HG02970 (cell line): ENCODE measurements around the gene LRRC23.

Experiments used
- ATAC-seq: cut with Tn5 transposase; IDR thresholded peaks from one replicate; pipeline ENCODE4 v1.9.1; 2021; ENCODE audit warnings: mild to moderate bottlenecking, moderate library complexity, moderate number of reproducible peaks; ENCODE audit not compliant: unreplicated experiment, low FRiP score

LRRC23 gene

GRCh38 chr12:6941782-6942181, 37.2 kb downstream of the LRRC23 start:
- ATAC-seq = no peak

GRCh38 chr12:6942331-6942665, 37.7 kb downstream of the LRRC23 start:
- ATAC-seq = no peak

- ATAC-seq = peak; percentile 28
Observed at GRCh38 chr12:6943389-6943721, 38.7 kb downstream of the LRRC23 start.

GRCh38 chr12:6943722-6944380, 39.2 kb downstream of the LRRC23 start, which contains the start of the genes C12orf57 and RNU7-1:
Gene C12orf57 (plus strand): TSS chr12:6944022. CDS start chr12:6944122, 100 bp downstream.
Gene RNU7-1 (plus strand): TSS chr12:6943816.
- peak; percentile 37 for ATAC-seq

GRCh38 chr12:6944381-6945186, 40.0 kb downstream of the LRRC23 start:
- ATAC-seq = peak; percentile 36

GRCh38 chr12:6945613-6946012, 41.0 kb downstream of the LRRC23 start:
- ATAC-seq = no peak

- no peak for ATAC-seq
Observed at GRCh38 chr12:6946033-6946919, 41.7 kb downstream of the LRRC23 start.

GRCh38 chr12:6946920-6947374, 42.3 kb downstream of the LRRC23 start:
- ATAC-seq = no peak

- no peak for ATAC-seq
Observed at GRCh38 chr12:6947615-6948014, 43.0 kb downstream of the LRRC23 start.

GRCh38 chr12:6948873-6949594, 44.4 kb downstream of the LRRC23 start:
- no peak for ATAC-seq

- no peak for ATAC-seq
Observed at GRCh38 chr12:6950401-6950801, 45.8 kb downstream of the LRRC23 start.

GRCh38 chr12:6950811-6951540, 46.4 kb downstream of the LRRC23 start, which contains the start of gene PTPN6:
Gene PTPN6 (plus strand): TSS chr12:6951356. CDS start chr12:6951513, 157 bp downstream.
- no peak for ATAC-seq

- ATAC-seq = no peak
Observed at GRCh38 chr12:6951551-6952120, 47.0 kb downstream of the LRRC23 start.

GRCh38 chr12:6952121-6952862, 47.7 kb downstream of the LRRC23 start:
- ATAC-seq = no peak

- ATAC-seq = no peak
Observed at GRCh38 chr12:6952863-6953441, 48.3 kb downstream of the LRRC23 start.

GRCh38 chr12:6953442-6954315, 49.1 kb downstream of the LRRC23 start:
- peak; percentile 46 for ATAC-seq
